CD4-positive, alpha-beta T cell (primary cell): Measurements from ENCODE around the gene PRG2. TPM values are rescaled to one million over a fixed set of nuclear protein-coding genes. Genes with fewer than 3 reads are reported as not detected.

Experiments
- ATAC-seq: fragments of 200-7000 bp; cut with Tn5 transposase; one replicate; pipeline ENCODE4 v1.10.0; 2022; ENCODE audit warnings: mild to moderate bottlenecking; ENCODE audit not compliant: poor library complexity
- CTCF ChIA-PET: fragments of 350-600 bp; sonication (Branson Sonifier 250); formaldehyde crosslinking; loops from one replicate; lab custom pipeline; 2021; ENCODE audit warnings: antibody characterized with exemption, inconsistent platforms; lab: Charles Lee
- POLR2A ChIA-PET: fragments of 350-600 bp; sonication (Branson Sonifier 250); formaldehyde crosslinking; loops from one replicate; lab custom pipeline; 2021; ENCODE audit warnings: antibody characterized with exemption, inconsistent platforms; lab: Charles Lee
- DNase-seq, 14 experiments: peaks; one replicate each; pipeline ENCODE4 v3.0.0-alpha.2; 2013 to 2020; ENCODE audit warnings: mixed read lengths in 2 of 14
- H3K27ac ChIP-seq, 2 donors: one replicate each; pipeline versions ENCODE4 v1.5.1 to v1.7.0; 2013; ENCODE audit warnings: low read length in 2 of 2, low read depth in 1 of 2, mild to moderate bottlenecking in 1 of 2
- H3K27me3 ChIP-seq, 2 experiments: 1 replicate in 1 of 2; 2 replicates in 1 of 2; pipeline versions ENCODE4 v1.6.1 to v1.7.0; 2013; ENCODE audit warnings: low read length in 2 of 2, control low read depth in 1 of 2, mild to moderate bottlenecking in 1 of 2, moderate library complexity in 1 of 2; ENCODE audit not compliant: insufficient read depth in 2 of 2, control insufficient read depth in 1 of 2
- H3K36me3 ChIP-seq: one replicate; pipeline ENCODE4 v1.6.1; 2013; ENCODE audit warnings: low read length, control low read depth; ENCODE audit not compliant: insufficient read depth
- H3K4me1 ChIP-seq: one replicate; pipeline ENCODE4 v1.6.1; 2013; ENCODE audit warnings: low read length, control low read depth; ENCODE audit not compliant: insufficient read depth
- H3K4me3 ChIP-seq: one replicate; pipeline ENCODE4 v1.5.1; 2013; ENCODE audit warnings: mild to moderate bottlenecking, low read length, moderate library complexity
- H3K9me3 ChIP-seq, 2 experiments: 1 replicate in 1 of 2; 2 replicates in 1 of 2; pipeline versions ENCODE4 v1.6.1 to v1.7.0; 2013; ENCODE audit warnings: low read length in 2 of 2, mild to moderate bottlenecking in 2 of 2, control low read depth in 1 of 2, moderate library complexity in 1 of 2; ENCODE audit not compliant: control insufficient read depth in 1 of 2, insufficient read depth in 1 of 2
- H3K27ac Mint-ChIP-seq: one replicate; pipeline ENCODE4 v1.8.0; 2020; ENCODE audit warnings: mixed read lengths
- H3K27me3 Mint-ChIP-seq: one replicate; pipeline ENCODE4 v1.8.0; 2021; ENCODE audit warnings: mixed read lengths
- H3K36me3 Mint-ChIP-seq: one replicate; pipeline ENCODE4 v1.8.0; 2021; ENCODE audit warnings: low read depth, mixed read lengths
- H3K4me1 Mint-ChIP-seq: one replicate; pipeline ENCODE4 v1.8.0; 2021; ENCODE audit warnings: low read depth, mixed read lengths
- H3K4me3 Mint-ChIP-seq: one replicate; pipeline ENCODE4 v1.8.0; 2020; ENCODE audit warnings: mild to moderate bottlenecking, mixed read lengths
- H3K9me3 Mint-ChIP-seq: one replicate; pipeline ENCODE4 v1.8.0; 2020; ENCODE audit warnings: mixed read lengths
- intact Hi-C, 2 experiments: fragments of 100-400 bp; cut with DNase I in 1 of 2; cut with micrococcal nuclease in 1 of 2; formaldehyde crosslinking; loops; one replicate each; pipeline versions ENCODE4 v1.15.1 to v1.9.0; 2023 to 2025; cut with DNase I, micrococcal nuclease
- total RNA-seq, 174 experiments: library from RNA in 2 of 174; stranded (reverse) in 2 of 174; gene quantifications; one replicate each; pipeline ENCODE4 v1.2.3 and lab custom pipeline; 2021 to 2026
- TF ChIP-seq, protein P1 (sequence below): fragments of 200-600 bp; IDR thresholded peaks from one replicate; pipeline ENCODE4 v1.8.0; 2022; ENCODE audit warnings: antibody characterized with exemption, mild to moderate bottlenecking

Gene PRG2
- total RNA-seq, 2 experiments from 2014 or later, result 0.53 to 1.1 TPM

DNA sequence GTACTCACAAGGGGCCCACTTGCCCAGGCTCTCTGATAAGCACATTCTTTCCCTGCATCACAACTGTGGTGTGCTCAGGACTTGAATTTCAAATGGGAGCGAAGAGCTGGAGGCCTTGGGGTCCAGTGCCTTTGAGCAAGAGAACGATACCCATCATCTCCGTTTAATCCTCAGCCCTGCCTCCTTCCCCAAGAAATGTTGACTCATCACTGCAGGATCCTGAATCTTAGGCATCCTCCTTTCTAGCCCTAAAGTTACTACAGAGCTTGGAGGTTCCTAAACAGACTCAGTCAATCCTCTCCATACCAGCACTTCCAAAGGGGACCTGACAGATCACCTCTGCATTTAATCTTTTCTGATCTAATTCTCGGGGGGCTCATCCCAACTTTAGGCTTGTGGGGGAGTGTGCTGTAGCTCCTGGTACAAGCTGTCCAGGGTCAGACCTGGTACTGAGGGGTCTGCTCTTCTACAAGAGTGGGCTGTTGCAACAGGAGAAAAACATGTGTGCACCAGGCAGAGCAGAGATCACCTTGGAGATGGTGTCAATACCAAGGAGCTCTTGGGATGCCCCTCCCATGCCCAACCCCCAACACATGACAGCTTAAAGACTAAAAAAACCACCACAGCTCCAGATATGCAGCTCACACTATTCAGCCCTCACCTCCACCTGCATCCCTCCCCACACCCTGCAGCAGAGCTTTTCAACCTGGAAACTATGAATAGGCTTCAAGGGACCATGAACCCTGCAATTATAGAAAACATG is 3.9 kb upstream of the PRG2 start:
- no peak overlapping the region for H3K27ac ChIP-seq
- no peaks in the 10 kb centered on the region for H3K36me3 ChIP-seq
- no peak overlapping the region for H3K4me3 ChIP-seq
- no peak for DNase-seq
- H3K27me3 Mint-ChIP-seq, result no peaks in the 10 kb centered on the region
- H3K27ac Mint-ChIP-seq, result no peak overlapping the region
- H3K4me1 ChIP-seq, result no peaks in the 10 kb centered on the region
- intact Hi-C loops, result no loop called here
- H3K4me3 Mint-ChIP-seq, result no peak overlapping the region
- ATAC-seq, result no peak
- no peaks in the 10 kb centered on the region for H3K36me3 Mint-ChIP-seq
- TF ChIP-seq, protein P1, sequence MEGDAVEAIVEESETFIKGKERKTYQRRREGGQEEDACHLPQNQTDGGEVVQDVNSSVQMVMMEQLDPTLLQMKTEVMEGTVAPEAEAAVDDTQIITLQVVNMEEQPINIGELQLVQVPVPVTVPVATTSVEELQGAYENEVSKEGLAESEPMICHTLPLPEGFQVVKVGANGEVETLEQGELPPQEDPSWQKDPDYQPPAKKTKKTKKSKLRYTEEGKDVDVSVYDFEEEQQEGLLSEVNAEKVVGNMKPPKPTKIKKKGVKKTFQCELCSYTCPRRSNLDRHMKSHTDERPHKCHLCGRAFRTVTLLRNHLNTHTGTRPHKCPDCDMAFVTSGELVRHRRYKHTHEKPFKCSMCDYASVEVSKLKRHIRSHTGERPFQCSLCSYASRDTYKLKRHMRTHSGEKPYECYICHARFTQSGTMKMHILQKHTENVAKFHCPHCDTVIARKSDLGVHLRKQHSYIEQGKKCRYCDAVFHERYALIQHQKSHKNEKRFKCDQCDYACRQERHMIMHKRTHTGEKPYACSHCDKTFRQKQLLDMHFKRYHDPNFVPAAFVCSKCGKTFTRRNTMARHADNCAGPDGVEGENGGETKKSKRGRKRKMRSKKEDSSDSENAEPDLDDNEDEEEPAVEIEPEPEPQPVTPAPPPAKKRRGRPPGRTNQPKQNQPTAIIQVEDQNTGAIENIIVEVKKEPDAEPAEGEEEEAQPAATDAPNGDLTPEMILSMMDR, result no peak
- no peaks in the 10 kb centered on the region for H3K4me1 Mint-ChIP-seq
- no peaks in the 10 kb centered on the region for H3K9me3 ChIP-seq
- POLR2A ChIA-PET, result no interaction called here
- H3K9me3 Mint-ChIP-seq, result no peaks in the 10 kb centered on the region
- CTCF ChIA-PET, result no interaction called here
- no peaks in the 10 kb centered on the region for H3K27me3 ChIP-seq

DNA sequence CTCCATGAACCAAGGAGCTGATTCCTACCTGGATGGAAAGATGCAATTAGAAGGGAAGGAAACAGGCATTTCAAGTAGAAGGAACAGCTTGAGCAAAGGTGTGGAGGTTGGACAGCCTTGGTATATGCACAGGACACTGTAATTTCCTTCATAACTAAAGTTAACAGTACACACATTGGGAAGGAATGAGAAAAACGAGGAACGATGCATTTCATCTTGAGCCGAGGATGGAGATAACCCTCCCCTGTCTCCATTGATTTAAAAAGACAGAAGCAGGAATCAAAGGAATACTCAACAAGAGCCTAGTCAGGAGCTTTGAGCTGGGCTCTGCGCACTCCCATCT is 2.3 kb upstream of the PRG2 start:
- Mint-ChIP-seq H3K27ac (no peak overlapping the region), H3K4me1 (no peaks in the 10 kb centered on the region), H3K36me3 (no peaks in the 10 kb centered on the region), H3K9me3 (no peaks in the 10 kb centered on the region), H3K27me3 (no peaks in the 10 kb centered on the region), H3K4me3 (no peak overlapping the region)
- H3K27ac ChIP-seq, result no peak overlapping the region
- H3K4me3 ChIP-seq, result no peak overlapping the region
- ChIA-PET POLR2A (no interaction called here), CTCF (no interaction called here)
- no peaks in the 10 kb centered on the region for H3K4me1 ChIP-seq
- H3K36me3 ChIP-seq, result no peaks in the 10 kb centered on the region
- H3K27me3 ChIP-seq, result no peaks in the 10 kb centered on the region
- intact Hi-C loops, result no loop called here
- DNase-seq (no peak), ATAC-seq (no peak)
- TF ChIP-seq, protein P1, result no peak
- H3K9me3 ChIP-seq, result no peaks in the 10 kb centered on the region

DNA sequence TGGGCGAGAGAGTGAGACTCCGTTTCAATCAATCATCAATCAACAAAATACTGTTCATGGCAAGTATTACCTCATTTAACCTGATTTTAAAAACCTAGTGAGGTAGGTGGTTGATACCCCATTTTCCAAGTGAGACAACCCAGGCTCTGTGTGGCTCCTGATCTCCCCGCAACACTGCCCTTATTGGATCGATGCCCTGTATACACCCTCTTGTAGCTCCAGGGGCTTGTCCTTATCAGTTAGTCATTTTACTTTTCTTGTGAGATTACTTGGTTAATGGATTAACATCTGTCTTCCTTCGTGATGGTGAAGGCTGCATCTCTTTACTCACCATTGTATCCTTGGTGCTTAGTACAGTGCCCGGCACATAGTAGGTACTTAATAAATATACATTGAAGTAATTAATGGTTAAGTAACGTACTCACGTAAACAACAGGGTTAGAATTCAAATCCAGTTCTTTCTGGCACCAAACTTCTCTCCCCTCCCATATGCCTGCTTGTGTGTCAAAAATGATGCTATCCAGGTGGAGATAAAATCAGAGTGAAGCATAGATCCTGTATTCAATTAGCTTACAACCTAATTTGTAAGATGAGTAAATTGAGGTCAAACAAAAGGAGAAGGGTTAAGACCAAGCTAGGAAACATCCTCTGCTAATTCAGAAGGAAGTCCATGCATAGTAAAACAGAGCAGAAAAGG is 1.8 kb upstream of the PRG2 start:
- Histone ChIP-seq H3K27ac (no peak overlapping the region), H3K27me3 (no peaks in the 10 kb centered on the region), H3K4me1 (no peaks in the 10 kb centered on the region), H3K36me3 (no peaks in the 10 kb centered on the region), H3K4me3 (no peak overlapping the region), H3K9me3 (no peaks in the 10 kb centered on the region)
- intact Hi-C loops, result no loop called here
- DNase-seq, result no peak
- H3K9me3 Mint-ChIP-seq, result no peaks in the 10 kb centered on the region
- H3K27me3 Mint-ChIP-seq, result no peaks in the 10 kb centered on the region
- H3K27ac Mint-ChIP-seq, result no peak overlapping the region
- no peaks in the 10 kb centered on the region for H3K36me3 Mint-ChIP-seq
- ATAC-seq, result no peak
- TF ChIP-seq, protein P1, result no peak
- ChIA-PET POLR2A (no interaction called here), CTCF (no interaction called here)
- no peaks in the 10 kb centered on the region for H3K4me1 Mint-ChIP-seq
- H3K4me3 Mint-ChIP-seq, result no peak overlapping the region
